Keratinocyte (primary cell): ENCODE results near the gene TRIM4.

Source experiments
- EZH2 ChIP-seq: IDR thresholded peaks from one replicate; pipeline ENCODE4 v1.6.1; 2012; ENCODE audit warnings: inconsistent platforms, mild to moderate bottlenecking, low read length, moderate library complexity
- TF ChIP-seq, protein P1 (sequence below), 3 experiments: IDR thresholded peaks in 1 of 3; conservative IDR thresholded peaks in 1 of 3; optimal IDR thresholded peaks in 1 of 3; 2 replicates in 2 of 3; 3 replicates in 1 of 3; pipeline versions ENCODE3 to v1.5.1; 2011; ENCODE audit warnings: low read length in 3 of 3, mild to moderate bottlenecking in 3 of 3, moderate library complexity in 2 of 3, control low read depth in 1 of 3, inconsistent platforms in 1 of 3; ENCODE audit not compliant: insufficient read depth in 2 of 3; ENCODE audit errors: extremely low read depth in 1 of 3

- TF ChIP-seq, protein P1, sequence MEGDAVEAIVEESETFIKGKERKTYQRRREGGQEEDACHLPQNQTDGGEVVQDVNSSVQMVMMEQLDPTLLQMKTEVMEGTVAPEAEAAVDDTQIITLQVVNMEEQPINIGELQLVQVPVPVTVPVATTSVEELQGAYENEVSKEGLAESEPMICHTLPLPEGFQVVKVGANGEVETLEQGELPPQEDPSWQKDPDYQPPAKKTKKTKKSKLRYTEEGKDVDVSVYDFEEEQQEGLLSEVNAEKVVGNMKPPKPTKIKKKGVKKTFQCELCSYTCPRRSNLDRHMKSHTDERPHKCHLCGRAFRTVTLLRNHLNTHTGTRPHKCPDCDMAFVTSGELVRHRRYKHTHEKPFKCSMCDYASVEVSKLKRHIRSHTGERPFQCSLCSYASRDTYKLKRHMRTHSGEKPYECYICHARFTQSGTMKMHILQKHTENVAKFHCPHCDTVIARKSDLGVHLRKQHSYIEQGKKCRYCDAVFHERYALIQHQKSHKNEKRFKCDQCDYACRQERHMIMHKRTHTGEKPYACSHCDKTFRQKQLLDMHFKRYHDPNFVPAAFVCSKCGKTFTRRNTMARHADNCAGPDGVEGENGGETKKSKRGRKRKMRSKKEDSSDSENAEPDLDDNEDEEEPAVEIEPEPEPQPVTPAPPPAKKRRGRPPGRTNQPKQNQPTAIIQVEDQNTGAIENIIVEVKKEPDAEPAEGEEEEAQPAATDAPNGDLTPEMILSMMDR (optimal IDR thresholded peaks at IDR 0.05 in 1 of 3, IDR thresholded peaks at IDR 0.05 in 1 of 3, conservative IDR thresholded peaks at IDR 0.05 in 1 of 3; ENCODE audit: extremely low read depth in 1 of 3, insufficient read depth in 2 of 3, low read length in 3 of 3): no peak
- no peak for TF ChIP-seq EZH2
Observed at GRCh38 chr7:99927536-99927935, 8.2 kb upstream of the TRIM4 start.
